Astrocyte of the spinal cord (primary cell): ENCODE data around the gene MEF2A.
A peak's percentile ranks its signal among the peaks of the same experiment; 100 is the strongest.

Experiments
- DNase-seq: peaks from one replicate; pipeline ENCODE4 v3.0.0; 2011; ENCODE audit warnings: low read depth, low spot score
- H3K4me3 ChIP-seq: 2 replicates; pipeline ENCODE4 v1.5.1; 2011; ENCODE audit warnings: low read depth, mild to moderate bottlenecking, low read length, moderate library complexity
- in situ Hi-C: cut with HindIII; loops from 2 replicates; pipeline ENCODE4 v1.10.0; 2017; ENCODE audit warnings: low sequenced_read_pairs
- TF ChIP-seq, protein P1 (sequence below): IDR thresholded peaks from 2 replicates; pipeline ENCODE4 v1.5.1; 2012; ENCODE audit warnings: low read depth, mild to moderate bottlenecking, low read length, inconsistent platforms

The MEF2A gene

DNA sequence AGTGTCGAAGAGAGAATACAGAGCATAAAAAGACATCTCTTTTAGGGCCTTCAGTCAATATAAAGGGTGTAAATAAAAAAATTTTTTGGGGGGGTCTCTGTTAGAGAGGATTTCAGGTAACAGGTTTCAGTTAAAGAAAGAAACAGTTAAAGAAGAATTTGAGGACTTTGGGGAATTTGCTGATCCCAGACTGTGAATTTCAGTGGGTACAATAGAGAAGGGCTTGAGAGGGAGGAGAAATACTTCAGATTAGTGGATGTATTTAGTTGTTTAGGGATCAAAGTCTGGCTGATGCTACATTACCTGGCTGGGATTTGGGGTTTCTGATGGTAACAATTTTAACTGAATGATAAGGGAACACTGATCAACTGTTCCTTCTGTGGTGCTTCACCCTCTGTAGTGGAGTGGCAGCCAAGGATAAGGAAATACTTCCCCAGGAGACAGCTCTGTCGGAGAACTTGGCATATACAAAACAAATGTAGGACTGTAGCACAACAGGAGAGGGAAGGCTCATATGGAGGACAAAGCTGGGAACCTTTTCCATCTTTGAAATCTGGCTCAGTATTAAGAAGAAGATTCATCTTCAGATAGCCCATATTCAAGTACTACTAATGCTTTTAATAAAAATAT, 79.2 kb downstream of the MEF2A start:
- in situ Hi-C loops: no loop called here
- TF ChIP-seq, protein P1, sequence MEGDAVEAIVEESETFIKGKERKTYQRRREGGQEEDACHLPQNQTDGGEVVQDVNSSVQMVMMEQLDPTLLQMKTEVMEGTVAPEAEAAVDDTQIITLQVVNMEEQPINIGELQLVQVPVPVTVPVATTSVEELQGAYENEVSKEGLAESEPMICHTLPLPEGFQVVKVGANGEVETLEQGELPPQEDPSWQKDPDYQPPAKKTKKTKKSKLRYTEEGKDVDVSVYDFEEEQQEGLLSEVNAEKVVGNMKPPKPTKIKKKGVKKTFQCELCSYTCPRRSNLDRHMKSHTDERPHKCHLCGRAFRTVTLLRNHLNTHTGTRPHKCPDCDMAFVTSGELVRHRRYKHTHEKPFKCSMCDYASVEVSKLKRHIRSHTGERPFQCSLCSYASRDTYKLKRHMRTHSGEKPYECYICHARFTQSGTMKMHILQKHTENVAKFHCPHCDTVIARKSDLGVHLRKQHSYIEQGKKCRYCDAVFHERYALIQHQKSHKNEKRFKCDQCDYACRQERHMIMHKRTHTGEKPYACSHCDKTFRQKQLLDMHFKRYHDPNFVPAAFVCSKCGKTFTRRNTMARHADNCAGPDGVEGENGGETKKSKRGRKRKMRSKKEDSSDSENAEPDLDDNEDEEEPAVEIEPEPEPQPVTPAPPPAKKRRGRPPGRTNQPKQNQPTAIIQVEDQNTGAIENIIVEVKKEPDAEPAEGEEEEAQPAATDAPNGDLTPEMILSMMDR: no peak
- no peak overlapping the region for H3K4me3 ChIP-seq
- DNase-seq: no peak

DNA sequence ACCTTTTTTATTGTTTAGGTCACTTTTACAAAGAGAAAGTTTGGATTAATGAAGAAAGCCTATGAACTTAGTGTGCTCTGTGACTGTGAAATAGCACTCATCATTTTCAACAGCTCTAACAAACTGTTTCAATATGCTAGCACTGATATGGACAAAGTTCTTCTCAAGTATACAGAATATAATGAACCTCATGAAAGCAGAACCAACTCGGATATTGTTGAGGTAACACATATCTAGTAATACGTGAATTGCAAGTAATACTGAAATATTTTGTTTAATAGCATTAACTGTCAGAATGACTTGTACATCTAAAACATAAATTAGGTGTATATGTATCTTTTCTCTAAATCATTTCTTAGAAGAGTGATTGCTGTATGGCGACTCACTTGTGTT, 79.8 kb downstream of the MEF2A start:
- no peak overlapping the region for H3K4me3 ChIP-seq
- in situ Hi-C loops: no loop called here
- no peak for DNase-seq
- TF ChIP-seq, protein P1: no peak

DNA sequence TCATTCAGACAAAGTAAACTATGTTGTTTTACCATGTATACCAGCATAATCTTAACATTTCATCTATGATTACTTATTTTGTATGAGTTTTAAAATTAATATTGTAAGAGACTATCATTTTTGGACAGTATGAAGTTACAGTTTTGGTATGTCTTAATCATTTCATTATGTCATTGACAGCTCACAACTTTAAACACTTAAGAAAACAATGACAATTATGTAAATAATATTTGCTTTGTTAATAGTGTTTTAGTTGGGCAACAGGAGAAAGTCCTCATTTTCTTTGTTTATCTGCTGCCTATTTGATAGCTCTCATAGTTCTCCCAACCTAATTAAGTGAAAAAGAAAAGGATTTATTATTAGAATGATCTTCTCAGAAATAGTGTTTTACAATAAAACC, 80.2 kb downstream of the MEF2A start:
- TF ChIP-seq, protein P1: no peak
- in situ Hi-C loops: no loop called here
- DNase-seq: no peak
- no peak overlapping the region for H3K4me3 ChIP-seq

DNA sequence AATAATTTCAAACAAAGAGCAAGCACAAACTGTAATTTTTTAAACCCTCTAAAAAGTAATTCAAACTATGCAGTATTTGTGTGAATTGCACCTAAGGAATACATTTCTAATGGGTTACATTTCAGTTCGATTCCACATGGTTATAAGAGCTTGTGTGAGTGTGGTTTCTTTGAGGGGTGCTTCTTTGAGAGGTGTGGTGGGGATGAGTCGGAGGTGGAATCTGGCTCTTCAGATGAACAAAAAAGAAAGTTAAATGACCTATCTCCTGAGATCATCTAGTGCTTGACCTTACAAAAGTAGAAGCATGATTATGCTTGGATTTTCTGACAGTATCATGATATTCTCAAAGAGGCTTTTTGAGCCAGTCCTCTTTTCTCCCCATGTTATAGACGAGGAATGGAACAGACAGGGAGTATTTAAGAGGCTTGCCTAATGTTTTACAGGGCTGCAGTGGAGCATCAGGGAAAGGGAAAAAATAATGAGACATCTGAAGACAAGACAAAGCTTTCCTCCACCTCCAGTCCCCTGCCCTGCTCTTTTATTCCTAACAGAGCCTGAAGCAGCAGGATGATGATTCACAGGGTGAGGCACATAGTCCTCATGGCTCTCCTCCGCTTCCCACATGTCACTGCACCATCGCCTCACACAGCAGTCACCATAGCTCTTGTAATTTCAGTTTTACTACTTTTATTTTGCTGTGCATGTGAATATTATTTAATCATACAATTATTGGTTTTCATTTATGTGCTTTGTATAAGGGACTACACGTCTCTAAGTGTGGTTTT, 85.4 kb downstream of the MEF2A start:
- no peak overlapping the region for H3K4me3 ChIP-seq
- TF ChIP-seq, protein P1: no peak
- in situ Hi-C loops: no loop called here
- DNase-seq: peak; percentile 37

DNA sequence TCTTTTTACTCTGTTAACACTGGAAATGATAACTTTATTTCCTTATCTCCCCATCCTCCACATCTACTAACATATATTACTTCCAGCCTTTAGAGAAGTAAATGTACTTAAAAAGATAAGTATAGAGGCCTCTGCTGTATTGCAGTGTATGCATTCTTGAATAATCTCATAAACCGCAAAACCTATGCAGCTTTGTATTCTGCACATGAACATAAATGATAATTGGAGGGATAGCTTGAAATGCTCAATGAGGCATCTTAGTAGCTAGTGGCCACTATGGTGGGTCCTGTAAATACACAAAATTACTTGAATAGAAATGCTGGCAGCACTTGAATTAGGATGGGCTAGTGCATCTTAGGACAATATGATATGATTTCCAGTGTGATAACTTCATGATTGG, 90.4 kb downstream of the MEF2A start:
- no peak for DNase-seq
- TF ChIP-seq, protein P1: no peak
- no peak overlapping the region for H3K4me3 ChIP-seq
- in situ Hi-C loops: no loop called here

DNA sequence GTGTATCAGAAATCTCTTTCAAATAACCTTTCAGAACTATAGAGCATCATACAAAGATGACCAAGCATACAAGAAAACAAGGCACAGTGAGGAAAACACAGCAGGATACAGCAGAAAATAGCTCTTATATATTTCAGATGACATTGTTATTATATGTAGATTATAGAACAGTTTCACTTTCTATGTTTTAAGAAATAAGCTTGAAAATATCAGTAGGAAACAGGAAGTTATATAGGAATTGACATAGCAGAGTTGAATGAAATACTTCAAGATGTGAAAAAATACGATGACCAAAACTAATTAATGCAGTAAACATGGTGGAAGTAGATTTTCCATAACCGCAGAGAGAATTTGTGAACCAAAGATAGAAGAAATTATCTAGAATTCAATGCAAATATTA, 92.2 kb downstream of the MEF2A start:
- TF ChIP-seq, protein P1: no peak

More for the DNA sequence above, 92.2 kb downstream of the MEF2A start:
- H3K4me3 ChIP-seq: no peak overlapping the region
- in situ Hi-C loops: no loop called here
- no peak for DNase-seq
